Colonic mucosa (tissue), 4 donors: ENCODE measurements around the gene VAV2. TPM values are rescaled to one million over a fixed set of nuclear protein-coding genes. Genes with fewer than 3 reads are reported as not detected.

Experiments
- DNase-seq: peaks from one replicate; pipeline ENCODE4 v3.0.0-alpha.2; 2020
- H3K27ac ChIP-seq: fragments of 200-600 bp; one replicate; pipeline ENCODE4 v1.8.0; 2021
- H3K27me3 ChIP-seq: fragments of 200-600 bp; one replicate; pipeline ENCODE4 v1.8.0; 2021
- H3K36me3 ChIP-seq: fragments of 200-600 bp; one replicate; pipeline ENCODE4 v1.8.0; 2021
- H3K4me1 ChIP-seq: fragments of 200-600 bp; one replicate; pipeline ENCODE4 v1.8.0; 2021; ENCODE audit warnings: mild to moderate bottlenecking
- H3K4me3 ChIP-seq: fragments of 200-600 bp; one replicate; pipeline ENCODE4 v1.8.0; 2021
- H3K9ac ChIP-seq, 2 donors: one replicate each; pipeline ENCODE4 v1.7.0; 2013; ENCODE audit warnings: control low read depth in 2 of 2, low read depth in 2 of 2, low read length in 2 of 2
- H3K9me3 ChIP-seq: fragments of 200-600 bp; one replicate; pipeline ENCODE4 v1.8.0; 2021
- intact Hi-C: fragments of 100-400 bp; cut with DNase I; formaldehyde crosslinking; loops from one replicate; pipeline ENCODE4 v1.14.1; 2022
- total RNA-seq, 2 donors: library from RNA; stranded (reverse); fragmentation: NEBNext Ultra II Directional in 1 of 2; extraction: Animal tissue kit (Norgen Biotek cat#: 25700) in 1 of 2; gene quantifications; one replicate each; pipeline ENCODE4 v1.2.1, GENCODE V29; 2021
- TF ChIP-seq, protein P1 (sequence below): fragments of 200-600 bp; IDR thresholded peaks from one replicate; pipeline ENCODE4 v1.8.0; 2022; ENCODE audit warnings: antibody characterized with exemption, mild to moderate bottlenecking
- donor health status: healthy.
- donor health status: DM: no; HTN: no; CAD: no.
- donor health status: DM: no; HTN: no; CAD: no.

Gene VAV2
- total RNA-seq, 2 donors from 2014 or later, result 30.7 to 45.1 TPM

DNA sequence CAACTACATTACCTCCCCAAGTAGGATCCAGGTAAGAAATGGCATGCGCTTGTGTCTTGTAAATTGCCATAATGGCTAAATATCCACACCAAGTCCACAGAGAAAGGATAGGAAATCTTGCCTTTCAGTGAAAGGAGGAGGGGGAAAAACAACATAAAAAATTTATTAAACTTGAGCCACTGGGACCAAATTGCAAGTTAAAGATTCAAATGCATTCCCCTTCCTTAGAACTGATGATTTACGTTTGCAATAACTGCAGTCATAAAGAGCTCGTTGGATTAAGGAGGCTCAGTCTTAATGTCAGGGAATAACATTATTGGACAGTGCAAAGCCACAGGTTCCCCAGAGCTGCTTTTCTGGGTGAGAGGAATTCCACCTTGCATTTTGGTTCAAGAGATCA is 161.4 kb downstream of the VAV2 start:
- no peaks in the 10 kb centered on the region for H3K36me3 ChIP-seq
- H3K4me3 ChIP-seq, result no peak overlapping the region
- H3K27ac ChIP-seq, result no peak overlapping the region
- intact Hi-C loops, result no loop called here
- H3K4me1 ChIP-seq, result no peaks in the 10 kb centered on the region
- no peak for DNase-seq
- TF ChIP-seq, protein P1, sequence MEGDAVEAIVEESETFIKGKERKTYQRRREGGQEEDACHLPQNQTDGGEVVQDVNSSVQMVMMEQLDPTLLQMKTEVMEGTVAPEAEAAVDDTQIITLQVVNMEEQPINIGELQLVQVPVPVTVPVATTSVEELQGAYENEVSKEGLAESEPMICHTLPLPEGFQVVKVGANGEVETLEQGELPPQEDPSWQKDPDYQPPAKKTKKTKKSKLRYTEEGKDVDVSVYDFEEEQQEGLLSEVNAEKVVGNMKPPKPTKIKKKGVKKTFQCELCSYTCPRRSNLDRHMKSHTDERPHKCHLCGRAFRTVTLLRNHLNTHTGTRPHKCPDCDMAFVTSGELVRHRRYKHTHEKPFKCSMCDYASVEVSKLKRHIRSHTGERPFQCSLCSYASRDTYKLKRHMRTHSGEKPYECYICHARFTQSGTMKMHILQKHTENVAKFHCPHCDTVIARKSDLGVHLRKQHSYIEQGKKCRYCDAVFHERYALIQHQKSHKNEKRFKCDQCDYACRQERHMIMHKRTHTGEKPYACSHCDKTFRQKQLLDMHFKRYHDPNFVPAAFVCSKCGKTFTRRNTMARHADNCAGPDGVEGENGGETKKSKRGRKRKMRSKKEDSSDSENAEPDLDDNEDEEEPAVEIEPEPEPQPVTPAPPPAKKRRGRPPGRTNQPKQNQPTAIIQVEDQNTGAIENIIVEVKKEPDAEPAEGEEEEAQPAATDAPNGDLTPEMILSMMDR, result no peak
- H3K27me3 ChIP-seq, result no peaks in the 10 kb centered on the region
- H3K9me3 ChIP-seq, result no peaks in the 10 kb centered on the region
- H3K9ac ChIP-seq, result no peak overlapping the region

DNA sequence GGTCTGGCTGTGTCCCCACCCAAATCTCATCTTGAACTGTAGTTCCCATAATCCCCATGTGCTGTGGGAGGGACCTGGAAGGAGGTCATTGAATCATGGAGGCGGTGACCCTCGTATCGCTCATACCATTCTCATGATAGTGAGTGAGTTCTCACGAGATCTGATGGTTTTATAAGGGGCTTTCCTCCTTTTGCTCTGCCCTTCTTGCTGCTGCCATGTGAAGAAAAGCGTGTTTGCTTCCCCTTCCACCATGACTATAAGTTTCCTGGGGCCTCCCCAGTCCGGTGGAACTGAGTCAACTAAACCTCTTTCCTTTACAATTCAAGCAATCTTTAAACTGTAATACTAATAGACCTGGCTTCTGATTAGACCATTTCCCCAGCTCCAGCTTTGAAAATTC is 161.8 kb downstream of the VAV2 start:
- Histone ChIP-seq H3K4me3 (no peak overlapping the region), H3K27ac (no peak overlapping the region), H3K27me3 (no peaks in the 10 kb centered on the region), H3K9ac (no peak overlapping the region), H3K4me1 (no peaks in the 10 kb centered on the region), H3K9me3 (no peaks in the 10 kb centered on the region), H3K36me3 (no peaks in the 10 kb centered on the region)
- TF ChIP-seq, protein P1, result no peak
- DNase-seq, result no peak
- intact Hi-C loops, result no loop called here

DNA sequence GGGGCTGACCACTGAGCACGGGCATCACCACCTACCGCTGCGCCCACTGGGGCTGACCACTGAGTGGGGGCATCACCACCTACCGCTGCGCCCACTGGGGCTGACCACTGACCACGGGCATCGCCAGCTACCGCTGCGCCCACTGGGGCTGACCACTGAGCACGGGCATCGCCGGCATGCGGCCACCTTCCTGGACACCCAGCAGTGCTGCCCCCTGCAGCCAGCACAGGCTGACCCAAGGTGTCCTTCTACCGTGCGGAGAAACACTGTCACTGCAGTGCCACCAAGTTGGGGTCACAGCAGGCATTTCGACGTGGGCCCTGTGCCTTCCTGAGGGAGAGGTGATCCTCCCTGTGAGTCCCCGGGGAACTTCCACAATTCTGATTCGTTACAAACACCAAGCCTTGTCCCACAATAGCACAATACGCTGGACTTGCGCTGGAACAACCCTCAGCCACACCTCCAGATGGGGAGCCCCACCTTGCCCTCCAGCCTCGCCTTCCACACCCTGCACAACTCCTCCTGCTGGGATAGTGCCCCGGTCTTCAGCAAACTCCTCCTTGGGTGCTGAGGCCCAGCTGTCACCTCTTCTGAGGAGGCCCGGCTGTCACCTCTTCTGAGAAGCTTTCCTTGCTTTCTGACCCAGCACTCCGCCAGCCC is 163.7 kb downstream of the VAV2 start:
- no peaks in the 10 kb centered on the region for H3K36me3 ChIP-seq
- no peak for DNase-seq

DNA sequence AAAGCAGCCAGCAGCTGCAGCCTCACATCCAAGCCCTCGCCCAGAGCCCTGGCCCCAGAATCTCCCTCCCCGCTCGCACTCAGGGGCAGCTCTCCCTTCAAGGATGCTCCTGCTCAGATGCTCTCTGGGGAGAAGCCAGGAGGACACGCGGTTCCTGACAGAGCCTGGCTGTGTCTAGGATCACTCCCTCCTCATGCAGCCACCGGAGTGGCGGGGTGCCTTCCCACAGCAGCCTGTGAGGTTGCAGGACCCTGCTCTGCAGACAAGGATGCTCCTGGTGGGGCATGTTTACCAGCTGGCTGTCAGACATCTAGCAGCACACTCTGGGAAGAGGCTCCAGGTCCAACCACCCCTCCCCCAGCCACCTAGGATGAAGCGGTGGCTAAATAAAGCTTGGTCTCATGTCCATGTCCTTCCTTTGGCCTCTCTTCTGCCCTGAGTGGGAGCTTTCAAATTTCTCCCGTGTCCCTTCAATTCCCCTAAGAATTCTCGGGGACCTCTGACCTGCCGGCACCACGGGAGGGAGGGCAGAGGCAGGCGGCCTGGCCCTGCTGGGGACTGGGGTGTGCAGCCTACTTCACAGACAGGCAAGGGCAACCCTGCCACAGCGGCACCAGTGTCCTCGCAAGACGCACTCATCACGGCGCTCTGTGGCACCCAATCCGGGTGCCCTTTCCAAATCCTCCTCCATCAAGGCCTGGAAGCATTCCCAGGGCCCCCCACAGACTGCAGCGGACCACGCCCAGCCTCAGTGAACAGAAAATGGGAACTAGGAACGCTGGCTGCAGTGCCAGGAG is 165.6 kb downstream of the VAV2 start:
- H3K27ac ChIP-seq, result no peak overlapping the region
- no peaks in the 10 kb centered on the region for H3K36me3 ChIP-seq

More for the DNA sequence above, 163.7 kb downstream of the VAV2 start:
- Histone ChIP-seq H3K9ac (no peak overlapping the region), H3K4me3 (no peak overlapping the region), H3K27me3 (no peaks in the 10 kb centered on the region), H3K9me3 (no peaks in the 10 kb centered on the region), H3K4me1 (no peaks in the 10 kb centered on the region), H3K27ac (no peak overlapping the region)
- intact Hi-C loops, result no loop called here
- TF ChIP-seq, protein P1, result no peak

DNA sequence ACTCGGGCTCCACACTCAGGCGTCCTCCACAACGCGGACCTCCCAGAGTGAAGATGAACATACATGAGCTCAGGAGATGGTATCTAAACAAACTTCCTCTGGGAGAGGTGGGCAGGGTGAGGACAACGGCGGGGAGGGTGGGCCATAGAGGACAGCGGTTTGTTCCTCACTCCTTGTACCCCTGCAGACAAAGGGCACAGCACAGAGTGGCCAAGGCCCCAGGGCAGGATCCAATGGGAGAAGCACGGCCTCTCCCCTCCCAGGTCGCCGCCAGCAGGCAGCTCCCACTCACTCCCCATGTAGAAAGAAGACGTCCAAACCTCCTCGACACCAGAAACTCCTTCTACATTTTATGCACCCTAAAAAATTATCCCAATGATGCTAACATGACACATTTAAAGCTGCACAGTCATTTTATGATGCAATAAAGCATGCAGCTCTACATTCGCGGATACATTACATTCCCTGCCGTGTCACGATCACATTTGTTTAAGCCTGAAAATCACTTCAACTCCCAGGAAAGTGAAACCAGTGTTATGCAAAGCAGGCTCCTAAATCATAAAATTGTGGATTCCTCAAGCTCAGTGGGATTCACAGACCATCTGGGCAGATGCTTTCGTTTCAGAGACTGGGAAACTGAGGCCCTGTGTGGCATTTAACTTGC is 166.4 kb downstream of the VAV2 start:
- Histone ChIP-seq H3K4me1 (no peaks in the 10 kb centered on the region), H3K9ac (no peak overlapping the region), H3K4me3 (no peak overlapping the region), H3K36me3 (no peaks in the 10 kb centered on the region), H3K9me3 (no peaks in the 10 kb centered on the region), H3K27ac (no peak overlapping the region), H3K27me3 (no peaks in the 10 kb centered on the region)
- intact Hi-C loops, result no loop called here
- no peak for DNase-seq
- TF ChIP-seq, protein P1, result no peak

More for the DNA sequence above, 165.6 kb downstream of the VAV2 start:
- H3K9ac ChIP-seq, result no peak overlapping the region
- H3K4me1 ChIP-seq, result no peaks in the 10 kb centered on the region
- H3K4me3 ChIP-seq, result no peak overlapping the region
- H3K9me3 ChIP-seq, result no peaks in the 10 kb centered on the region
- intact Hi-C loops, result no loop called here
- DNase-seq, result no peak
- TF ChIP-seq, protein P1, result no peak
- H3K27me3 ChIP-seq, result no peaks in the 10 kb centered on the region
